Colon (tissue), 2 donors: ENCODE data around the gene KCTD18.

ENCODE experiments used
- FAIRE-seq: peaks from 2 replicates; lab custom pipeline; 2012; peaks lifted over from hg19 to GRCh38; lab: Jason Lieb, UNC
- donor health status: control.
- donor health status: control.

Gene KCTD18

DNA sequence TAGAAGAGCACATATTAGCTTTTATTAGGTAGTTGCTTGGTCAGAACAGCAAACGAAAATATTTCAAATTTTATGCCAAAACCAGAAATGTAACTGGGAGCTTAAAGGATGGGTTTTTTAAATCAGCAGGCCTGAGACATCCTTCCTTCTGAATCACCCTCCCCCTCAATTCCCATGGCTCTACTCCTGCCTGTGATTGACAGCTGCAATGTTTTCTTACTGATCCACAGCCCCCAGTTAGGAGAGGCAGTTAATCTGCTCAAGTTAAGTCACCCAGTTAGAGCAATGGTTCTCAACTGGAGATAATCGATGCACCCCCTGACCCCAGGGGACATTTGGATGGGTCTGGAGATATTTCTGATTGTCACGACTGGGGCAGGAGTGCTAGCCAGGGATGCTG is 24.9 kb downstream of the KCTD18 start:
- no peak for FAIRE-seq

DNA sequence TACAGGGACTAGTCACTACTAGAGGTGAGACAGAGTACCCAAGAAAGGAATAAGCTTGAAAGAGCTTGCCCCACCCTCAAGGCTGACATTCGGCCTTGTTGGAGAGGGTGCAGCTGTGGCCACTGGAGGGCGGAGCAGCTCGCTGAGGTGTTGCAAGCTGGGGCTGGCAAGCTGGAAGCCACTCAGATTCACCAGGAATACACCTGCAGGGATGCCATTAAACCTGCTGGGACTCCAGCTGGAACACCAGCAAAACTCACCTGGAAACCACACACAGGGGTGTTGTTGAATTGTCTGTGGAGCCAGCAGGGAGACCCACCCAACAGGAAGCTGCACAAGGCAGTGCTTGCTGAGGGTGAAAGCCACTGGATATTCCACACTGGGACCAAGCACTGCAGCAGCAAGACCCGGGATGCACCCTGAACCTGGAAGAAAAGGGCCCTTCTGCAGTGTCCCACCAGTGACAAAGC is 26.1 kb downstream of the KCTD18 start:
- FAIRE-seq, result no peak

DNA sequence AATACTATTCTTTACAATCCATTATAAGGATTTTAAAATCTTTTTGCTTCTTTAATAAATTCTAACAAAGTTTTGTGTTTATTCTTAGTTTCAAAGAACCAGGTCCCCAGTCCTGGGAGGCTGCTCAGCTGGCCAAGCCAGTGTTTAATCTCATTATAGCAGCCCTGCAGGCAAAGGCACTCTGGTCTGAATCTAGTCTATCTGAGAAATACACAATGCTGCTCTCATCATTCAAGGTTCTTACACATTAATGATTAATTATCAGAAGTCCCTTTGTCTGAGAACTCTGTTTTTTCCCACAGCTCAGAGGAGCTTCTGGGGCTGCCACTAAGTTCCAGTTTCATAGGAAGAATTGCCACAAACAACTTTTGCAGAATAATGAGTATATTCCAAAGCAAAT is 27.7 kb downstream of the KCTD18 start:
- no peak for FAIRE-seq

DNA sequence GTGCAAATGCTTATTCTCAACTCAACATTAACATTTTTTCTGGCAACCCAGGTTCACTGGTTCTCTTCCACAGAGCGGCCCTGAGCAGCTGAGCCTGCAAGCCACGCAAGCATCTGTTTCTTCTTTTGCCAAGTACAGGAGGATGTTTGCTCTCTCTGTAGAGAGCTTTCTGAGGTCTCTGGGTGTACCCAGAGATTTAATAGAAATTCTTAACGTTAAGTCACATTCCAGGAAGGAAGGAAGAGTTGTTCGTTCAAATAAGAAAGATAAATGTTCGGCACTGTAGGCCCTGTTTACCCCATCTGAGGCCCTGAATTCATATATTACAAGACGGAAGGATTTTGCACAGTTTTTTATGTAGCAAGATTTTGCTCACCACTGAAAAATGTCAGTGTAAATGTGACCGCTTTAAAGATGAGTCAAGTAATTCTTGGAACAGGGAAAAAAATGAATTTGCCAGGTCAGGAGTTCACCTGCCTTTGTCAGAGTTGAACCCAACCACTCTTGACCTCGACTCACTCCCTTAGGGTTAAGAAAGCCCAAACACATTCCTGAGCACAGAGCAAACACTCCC is 30.1 kb downstream of the KCTD18 start:
- FAIRE-seq, result no peak

DNA sequence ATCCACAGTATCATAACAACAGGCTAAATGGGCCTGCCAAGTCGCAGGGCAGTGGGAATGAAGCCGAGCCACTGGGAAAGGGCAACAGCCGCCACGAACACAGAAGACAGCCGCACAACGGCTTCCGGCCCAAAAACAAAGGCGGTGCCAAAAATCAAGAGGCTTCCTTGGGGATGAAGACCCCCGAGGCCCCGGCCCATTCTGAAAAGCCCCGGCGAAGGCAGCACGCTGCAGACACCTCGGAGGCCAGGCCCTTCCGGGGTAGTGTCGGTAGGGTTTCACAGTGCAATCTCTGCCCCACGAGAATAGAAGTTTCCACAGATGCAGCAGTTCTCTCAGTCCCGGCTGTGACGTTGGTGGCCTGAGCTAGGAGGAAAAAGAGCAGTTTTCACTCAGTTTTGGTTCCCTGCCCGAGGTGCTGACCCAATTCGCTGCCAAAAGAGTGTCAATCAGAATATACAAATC is 32.2 kb downstream of the KCTD18 start:
- no peak for FAIRE-seq

DNA sequence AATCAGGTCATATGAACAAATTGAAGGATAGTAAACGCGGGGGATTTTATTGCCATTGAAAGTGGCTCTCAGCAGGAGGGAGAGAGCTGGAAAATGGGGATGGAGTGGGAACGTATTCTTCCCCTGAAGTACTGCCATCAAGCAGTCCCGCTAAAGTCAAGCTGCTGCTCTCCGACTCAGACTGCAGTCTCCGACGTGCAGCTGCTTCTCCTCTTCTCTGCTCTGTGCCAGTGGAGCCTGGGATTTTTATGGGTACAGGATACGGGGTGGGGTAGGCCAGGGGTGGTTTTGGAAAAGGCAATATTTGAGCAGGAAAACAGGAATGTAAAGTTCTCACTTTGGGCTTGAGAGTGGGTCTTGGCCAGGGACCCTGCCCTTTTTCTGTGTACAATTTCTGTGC is 33.0 kb downstream of the KCTD18 start:
- no peak for FAIRE-seq

DNA sequence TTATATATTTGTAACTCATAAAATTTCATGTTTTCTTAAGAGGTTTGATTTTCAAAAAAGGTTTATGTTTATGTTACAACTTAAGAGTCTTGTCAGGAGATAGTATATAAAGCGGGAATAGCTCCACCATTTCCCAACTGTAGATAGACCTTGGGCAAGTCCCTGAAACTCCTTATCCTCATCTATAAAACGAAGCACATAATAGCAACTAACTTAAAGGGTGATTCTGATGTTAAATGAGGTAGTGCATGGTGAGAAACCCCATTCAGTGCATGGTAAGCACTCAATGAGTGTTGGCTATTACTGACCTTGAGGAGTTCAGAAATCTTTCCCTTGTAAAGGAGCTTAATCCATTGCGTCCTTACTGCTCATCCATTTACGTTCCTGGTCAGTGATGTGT is 34.1 kb downstream of the KCTD18 start:
- FAIRE-seq, result no peak

DNA sequence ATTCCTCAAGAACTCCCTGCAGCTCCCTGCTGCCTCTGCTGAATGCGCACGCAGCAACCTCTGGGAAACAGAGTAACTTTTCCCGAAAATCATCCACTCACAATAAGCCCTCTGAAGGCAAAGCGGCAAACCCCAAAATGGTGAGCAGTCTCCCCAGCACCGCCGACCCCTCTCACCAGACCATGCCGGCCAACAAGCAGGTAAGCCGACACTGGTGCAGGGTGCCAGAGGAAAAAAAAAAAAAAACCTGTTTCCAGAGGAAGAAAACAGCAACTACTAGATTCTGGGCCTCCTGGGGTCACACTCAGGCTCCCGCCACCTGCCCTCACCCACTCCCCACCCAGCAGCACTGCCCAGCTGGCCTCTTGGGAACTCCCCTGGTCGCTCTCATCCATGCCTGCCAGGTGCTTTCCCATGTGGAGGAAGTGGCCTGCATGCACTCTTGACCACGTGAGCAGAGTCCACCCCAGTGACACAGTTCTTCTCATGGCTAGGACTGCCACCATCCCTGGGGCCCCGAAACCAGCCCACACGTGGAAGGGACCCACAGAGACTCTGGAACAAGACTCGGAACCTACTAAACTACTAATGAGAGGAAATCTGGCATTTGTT is 36.9 kb downstream of the KCTD18 start:
- no peak for FAIRE-seq

DNA sequence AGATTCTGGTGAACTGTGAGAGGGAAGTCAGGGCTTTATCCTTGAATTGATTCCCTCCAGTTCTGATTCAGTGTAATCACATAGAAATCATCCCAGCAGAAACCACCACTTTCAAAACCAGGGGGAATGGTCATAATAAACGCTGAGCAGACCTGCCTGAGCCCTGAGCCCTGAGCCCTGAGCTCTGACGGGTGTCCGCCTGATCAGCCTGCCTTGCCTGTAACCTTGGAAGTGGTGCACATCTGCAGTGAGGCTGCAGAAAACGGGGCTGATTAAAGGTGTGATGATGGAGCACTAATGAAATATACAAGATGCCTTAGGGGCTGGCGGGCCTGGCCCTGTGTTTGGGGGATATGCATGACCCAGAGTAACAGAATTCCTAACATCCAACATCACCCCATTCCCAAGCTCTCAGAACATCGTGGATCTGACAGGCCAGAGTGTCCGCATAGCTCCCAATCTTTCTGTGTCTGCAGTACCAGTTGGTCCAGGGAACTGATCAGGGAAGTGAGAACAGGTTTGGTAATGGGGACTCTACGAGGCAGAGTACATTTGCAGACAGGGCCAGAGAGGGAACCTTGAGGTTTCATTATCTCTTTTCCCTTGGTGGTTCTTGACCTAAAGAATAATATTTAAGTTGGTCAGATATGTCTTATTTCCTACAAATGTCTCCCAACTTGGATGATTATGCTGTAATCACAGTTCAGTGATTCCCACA is 37.8 kb downstream of the KCTD18 start:
- FAIRE-seq, result no peak

DNA sequence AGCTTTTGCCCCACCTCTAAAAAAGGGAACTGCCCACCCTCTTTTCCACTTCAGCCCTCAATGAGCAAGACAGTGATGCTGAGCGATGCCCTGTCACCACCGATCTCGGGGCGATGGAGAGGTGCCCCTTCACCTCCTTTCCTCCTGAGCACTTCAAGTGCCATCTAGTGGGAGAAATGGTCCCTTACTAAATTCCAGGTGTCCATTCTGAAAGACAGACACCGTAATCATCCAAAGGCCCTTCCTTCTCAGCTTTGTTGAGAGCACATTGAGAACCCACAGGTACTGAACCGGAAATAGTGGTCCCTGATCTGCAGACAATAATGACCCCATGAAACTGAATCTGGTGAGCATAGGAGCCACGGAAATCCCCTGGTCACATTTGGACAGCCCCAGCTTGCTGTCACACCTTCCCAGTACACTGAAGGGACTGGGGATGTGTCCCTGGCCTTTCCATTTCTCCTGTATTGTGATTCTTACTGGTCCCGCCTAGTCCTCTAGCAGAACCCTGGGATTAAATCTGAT is 38.5 kb downstream of the KCTD18 start:
- no peak for FAIRE-seq

DNA sequence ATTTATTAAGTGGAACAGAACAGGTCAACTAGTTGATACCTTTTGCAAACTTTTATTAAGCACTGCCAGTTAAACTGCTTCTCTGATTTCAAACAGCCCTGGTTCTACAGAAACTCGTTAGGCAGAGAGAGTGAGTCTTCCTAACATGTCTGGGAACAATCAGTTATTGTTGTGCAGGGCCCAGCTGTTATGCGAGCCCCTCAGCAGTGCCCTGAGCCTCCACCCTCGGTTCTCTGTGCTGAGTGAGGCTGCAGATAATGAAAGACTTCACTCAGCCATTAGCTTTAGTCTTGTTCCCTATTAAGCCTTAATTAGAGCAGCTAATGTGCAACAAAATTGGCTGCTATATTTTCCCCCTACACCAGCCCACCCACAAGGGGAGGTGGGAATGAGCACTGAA is 39.6 kb downstream of the KCTD18 start:
- no peak for FAIRE-seq

DNA sequence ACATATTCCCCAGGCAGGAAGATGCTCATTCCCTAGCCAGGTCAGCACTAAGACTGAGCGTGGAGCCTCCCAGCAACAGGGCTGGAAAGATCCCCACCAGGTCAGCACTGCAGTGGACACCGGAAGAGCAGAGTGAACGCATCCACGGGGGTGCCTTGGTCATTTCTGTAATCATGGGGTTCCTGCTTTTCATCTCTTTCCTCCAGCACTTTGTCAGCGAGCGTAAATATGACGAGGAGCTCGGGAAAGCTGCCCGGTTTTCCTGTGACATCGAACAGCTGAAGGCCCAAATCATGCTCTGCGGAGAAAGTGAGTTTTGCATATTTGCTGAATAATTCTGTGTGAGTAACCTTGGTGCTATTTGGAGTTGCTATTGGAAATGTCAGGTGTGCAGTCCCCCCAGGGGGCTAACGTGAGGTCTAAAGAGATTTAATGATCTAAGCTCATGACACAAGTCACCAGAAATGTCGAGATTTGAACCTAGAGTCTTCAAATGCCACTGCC is 40.1 kb downstream of the KCTD18 start:
- FAIRE-seq, result no peak

DNA sequence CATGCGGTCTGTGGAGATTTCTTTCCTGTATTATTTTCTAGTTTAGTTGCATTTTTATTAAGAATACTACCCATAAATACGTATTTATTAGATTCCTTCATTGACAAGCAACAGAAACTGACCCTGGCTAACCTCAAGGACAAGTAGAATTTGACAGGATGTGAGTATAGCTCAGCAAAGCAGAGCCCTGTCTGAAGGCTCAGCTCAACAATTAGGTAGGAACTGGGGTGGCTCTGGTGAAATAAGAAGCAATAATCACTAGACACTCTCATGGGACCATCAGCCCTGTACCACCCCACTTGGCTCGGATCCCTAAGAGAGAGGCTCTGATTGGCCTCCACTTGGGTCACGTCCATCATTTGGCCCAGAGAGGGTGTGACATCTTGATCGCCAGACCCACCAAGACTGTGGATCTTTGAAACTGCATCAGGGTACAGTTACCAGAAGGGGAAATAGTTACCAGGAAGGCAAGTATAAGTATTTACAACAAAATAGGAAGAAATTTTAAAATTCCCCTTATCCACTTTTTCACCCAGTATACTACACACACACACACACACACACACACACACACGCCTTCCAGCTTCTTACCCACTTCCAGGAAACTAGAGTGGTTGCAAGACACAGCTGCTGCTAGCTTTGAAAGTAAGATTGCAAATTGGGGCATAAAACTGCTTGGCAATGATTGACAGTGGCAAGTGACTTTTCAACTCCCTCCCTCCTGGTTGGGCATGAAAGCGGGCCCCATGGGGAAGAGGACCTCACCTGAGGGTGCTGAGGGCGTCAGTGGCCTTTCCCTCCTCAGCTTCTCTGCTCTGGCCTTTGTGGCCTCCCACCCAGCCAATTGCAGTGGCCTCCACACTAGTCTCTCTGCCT is 41.8 kb downstream of the KCTD18 start:
- no peak for FAIRE-seq

DNA sequence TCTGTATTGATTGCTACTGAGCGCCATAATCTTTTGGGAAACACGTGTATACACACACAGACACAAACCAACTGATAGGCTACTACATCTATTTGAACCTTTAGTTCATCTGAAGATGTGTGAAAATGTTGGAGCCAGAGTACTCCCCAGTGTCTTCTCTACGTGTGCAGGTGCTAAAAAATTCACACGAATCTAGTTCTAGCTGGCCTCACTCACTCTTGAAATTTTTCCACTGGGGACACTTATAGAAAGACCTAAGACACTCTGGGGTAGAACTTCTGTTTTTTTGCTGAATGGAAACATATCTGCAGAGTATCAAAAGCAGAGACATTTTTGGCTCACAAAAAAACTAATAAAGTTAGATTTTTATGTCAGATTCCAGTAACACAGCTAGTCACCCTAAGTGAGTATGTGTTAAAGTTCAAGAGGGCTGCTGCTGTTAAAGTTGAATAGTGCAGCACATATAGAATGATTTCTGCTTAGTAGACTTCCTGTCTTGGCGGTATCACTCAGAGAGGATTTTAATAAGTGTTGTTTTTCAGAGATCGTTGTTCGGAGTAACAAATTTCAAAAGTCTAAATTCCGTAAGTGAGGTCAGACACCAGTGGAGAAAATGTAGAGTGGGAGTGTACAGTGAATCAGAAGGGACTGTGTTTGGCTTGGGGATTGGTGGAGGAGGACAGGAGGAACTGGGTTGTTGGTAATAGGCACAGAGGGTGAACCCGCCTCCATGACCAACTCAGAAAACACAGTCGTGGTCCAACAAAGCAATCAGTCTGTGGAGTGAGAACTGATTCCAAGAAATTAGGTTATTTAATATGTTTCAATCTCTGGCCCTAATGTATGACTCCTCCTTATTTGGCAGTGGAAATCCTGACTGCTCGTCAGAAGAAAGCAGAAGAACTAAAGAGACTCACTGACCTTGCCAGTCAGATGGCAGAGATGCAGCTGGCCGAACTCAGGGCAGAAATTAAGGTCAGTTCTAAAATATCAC is 43.1 kb downstream of the KCTD18 start:
- FAIRE-seq, result no peak

DNA sequence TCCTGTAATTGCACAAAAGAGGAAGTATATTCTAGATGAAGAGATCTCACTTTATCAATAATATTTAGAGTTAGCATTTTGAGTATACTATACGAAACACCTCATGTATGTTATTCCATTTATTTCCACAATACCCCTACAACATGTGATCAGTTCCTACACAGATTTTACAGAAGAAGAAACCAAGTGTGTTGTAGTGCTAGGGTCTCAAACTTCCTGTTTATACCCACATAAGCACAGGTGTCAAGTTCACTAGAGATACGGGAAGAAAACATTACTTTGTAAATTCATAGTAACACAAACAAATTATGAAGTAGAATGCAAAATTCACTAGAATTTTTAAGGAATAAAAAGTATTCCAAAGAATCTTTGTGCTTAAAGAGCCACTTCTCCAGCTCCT is 46.4 kb downstream of the KCTD18 start:
- no peak for FAIRE-seq

DNA sequence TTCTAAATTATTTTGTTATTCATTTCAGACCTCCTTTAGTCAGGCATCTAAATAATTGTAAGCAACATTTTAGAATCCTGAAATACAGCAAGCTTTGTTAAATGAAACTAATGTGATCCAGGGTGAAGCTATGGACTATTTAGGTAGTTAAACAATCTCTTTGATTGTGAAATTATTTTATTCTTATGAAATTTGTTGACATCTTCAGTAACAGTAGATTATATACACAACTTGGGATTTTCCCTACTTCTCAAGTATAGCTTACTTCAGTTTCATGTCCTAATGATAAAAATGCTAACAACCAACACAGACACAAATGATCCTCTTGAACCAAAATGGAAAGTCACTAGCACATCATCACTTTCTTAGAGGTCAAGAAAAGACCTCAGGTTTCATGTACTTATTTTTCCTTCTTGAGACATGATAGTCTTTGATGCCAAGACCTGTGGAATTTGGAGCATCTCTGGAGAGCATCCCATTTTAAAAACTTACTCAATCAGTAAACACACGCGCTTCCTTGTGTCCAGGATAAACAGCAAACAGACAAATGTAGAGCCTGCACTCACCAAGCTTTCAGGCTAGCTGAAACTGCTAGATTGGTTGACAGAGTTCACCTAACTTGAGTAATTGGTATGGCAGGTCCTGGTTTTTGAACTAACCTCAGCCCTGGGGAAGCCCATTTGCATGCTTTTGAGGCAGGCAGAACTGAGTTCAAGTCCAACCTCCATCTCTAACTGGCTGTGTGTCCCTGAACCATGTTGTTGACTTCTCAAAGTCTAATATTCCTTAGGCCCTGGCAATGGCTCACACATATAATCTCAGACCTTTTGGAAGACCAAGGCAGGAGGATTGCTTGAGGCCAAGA is 47.8 kb downstream of the KCTD18 start:
- FAIRE-seq, result no peak

DNA sequence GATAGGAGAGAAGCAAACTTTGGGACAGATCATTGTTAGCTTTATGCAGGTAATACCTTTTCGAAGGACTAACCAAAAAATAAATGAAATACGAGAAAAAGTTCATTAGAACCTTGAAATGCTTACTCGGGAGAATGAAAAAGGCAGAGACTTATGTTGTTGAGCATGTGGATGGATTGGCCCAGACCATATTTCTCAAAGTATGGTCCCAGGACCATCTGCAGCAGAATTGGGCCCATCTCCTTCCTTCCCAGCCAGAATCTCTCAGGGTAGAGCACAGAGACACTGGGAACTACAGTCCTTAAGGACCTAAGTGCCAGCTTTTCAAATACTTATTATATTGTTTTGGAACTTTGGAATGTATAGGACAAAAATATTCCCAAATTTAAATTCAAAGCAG is 50.8 kb downstream of the KCTD18 start:
- no peak for FAIRE-seq

DNA sequence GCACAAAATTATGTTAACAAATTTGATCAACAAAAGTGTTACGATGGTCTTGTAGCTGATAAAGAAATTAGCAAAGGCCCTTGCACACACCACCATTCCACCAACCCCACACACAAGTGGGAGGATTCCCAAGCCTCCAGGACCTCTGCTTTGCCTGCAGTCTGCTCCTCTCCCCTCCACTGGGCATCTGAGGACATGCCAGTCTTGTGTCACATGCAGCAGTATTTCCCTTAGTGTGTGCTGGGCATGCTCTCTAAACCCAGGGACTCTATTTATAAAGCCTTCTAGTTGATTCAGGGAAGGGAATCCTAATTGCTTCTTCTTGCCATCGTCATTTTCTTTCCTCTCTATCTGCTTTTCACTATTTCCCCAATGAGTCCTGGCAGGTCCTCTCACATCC is 53.3 kb downstream of the KCTD18 start:
- FAIRE-seq, result no peak

DNA sequence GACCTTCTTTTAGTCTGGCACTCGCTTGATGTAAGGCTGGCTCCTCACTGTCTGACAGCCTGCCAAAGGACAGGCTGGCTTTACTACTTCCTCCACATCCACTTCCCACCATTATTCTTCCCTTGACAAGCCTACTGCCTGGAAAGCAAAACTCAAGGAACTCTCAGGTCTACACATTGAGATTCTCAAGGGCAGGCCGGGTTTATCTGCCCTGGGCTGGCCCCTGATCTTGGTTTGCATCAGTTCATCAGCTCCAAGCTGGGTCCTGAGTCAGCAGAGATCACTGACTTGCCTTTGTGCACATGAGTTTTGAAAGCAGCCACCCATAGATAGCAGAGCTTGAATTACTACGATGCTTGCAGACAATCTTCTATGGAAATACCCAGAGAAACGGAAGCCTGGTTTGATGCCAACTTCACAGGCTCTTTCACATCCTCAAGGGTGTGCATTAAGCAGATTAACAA is 53.9 kb downstream of the KCTD18 start:
- no peak for FAIRE-seq
